ENCODE data around the gene UBE2J2.

DNA sequence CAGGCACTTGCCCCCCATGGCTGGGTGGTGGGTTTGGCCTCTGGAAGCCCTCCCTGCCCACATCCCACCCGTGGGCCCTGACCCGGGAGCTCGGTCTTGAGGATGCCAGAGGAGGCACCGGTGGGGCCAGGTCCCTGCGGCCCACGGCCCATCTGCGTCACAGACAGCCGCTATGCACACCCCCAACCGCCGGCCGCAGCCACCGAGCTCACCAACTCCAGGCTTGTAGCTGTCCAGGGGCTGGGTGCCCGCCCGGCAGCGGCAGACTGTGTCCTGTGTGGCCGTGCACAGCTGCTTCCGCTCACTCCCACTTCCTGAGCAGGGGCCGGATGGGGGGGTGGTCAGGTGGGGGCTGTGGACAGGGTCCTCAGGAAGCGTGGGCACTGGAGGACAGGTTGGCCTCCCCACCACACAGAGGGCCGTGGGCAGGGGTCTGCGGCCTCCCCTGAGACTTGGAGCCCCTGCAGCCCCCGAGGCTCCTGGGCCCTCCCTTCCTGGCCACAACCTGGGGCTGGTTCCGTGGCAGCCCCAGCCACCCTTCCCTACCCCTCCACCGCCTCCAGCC is 60.8 kb downstream of the UBE2J2 start:
- TF ChIP-seq, protein P1, sequence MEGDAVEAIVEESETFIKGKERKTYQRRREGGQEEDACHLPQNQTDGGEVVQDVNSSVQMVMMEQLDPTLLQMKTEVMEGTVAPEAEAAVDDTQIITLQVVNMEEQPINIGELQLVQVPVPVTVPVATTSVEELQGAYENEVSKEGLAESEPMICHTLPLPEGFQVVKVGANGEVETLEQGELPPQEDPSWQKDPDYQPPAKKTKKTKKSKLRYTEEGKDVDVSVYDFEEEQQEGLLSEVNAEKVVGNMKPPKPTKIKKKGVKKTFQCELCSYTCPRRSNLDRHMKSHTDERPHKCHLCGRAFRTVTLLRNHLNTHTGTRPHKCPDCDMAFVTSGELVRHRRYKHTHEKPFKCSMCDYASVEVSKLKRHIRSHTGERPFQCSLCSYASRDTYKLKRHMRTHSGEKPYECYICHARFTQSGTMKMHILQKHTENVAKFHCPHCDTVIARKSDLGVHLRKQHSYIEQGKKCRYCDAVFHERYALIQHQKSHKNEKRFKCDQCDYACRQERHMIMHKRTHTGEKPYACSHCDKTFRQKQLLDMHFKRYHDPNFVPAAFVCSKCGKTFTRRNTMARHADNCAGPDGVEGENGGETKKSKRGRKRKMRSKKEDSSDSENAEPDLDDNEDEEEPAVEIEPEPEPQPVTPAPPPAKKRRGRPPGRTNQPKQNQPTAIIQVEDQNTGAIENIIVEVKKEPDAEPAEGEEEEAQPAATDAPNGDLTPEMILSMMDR (IDR thresholded peaks at IDR 0.05 in 8 of 11, conservative IDR thresholded peaks at IDR 0.05 in 3 of 11): no peak
- TF ChIP-seq POLR2A (IDR thresholded peaks at IDR 0.05): no peak
- TF ChIP-seq POLR2AphosphoS5 (IDR thresholded peaks at IDR 0.05): peak; percentile 72 to 85 (median 81)

Data from spleen (tissue), 7 donors.